Measurements from ENCODE around the gene SELENOO. TPM values are rescaled to one million over a fixed set of nuclear protein-coding genes. Genes with fewer than 3 reads are reported as not detected.

SELENOO gene
- total RNA-seq, 4 donors from 2014 or later, result 36.1 to 66.6 (median 44.8) TPM

- Histone ChIP-seq H3K4me3 (no peak overlapping the region), H3K9me3 (no peaks in the 10 kb centered on the region), H3K36me3 (peaks cover 9 to 100% (median 61%) of the 10 kb centered on the region in 3 donors), H3K4me1 (peaks cover 0 to 24% (median 0%) of the 10 kb centered on the region in 4 donors), H3K27ac (no peak overlapping the region), H3K27me3 (no peaks in the 10 kb centered on the region)
- DNase-seq (ENCODE audit: low spot score in 2 of 2), result no peak
- 85 to 89% methylated on average over 9 to 21 of the region's 25 CpGs for WGBS, 2 donors
- TF ChIP-seq CTCF (IDR thresholded peaks at IDR 0.05) (no peak), EP300 (IDR thresholded peaks at IDR 0.05) (no peak), POLR2A (IDR thresholded peaks at IDR 0.05) (no peak)
Observed at GRCh38 chr22:50219800-50220602, 19.2 kb downstream of the SELENOO start.

GRCh38 chr22:50220603-50221409, 20.0 kb downstream of the SELENOO start:
- Histone ChIP-seq H3K27ac (no peak overlapping the region), H3K27me3 (no peaks in the 10 kb centered on the region), H3K4me1 (peaks cover 0 to 16% (median 0%) of the 10 kb centered on the region in 4 donors), H3K9me3 (no peaks in the 10 kb centered on the region), H3K36me3 (peaks cover 9 to 100% (median 65%) of the 10 kb centered on the region in 3 donors), H3K4me3 (no peak overlapping the region)
- 91 to 92% methylated on average over 35 to 39 of the region's 45 CpGs for WGBS, 2 donors
- DNase-seq (ENCODE audit: low spot score in 2 of 2), result no peak
- TF ChIP-seq POLR2A (IDR thresholded peaks at IDR 0.05) (no peak), EP300 (IDR thresholded peaks at IDR 0.05) (no peak), CTCF (IDR thresholded peaks at IDR 0.05) (no peak)

- Histone ChIP-seq H3K27me3 (no peaks in the 10 kb centered on the region), H3K4me1 (peaks cover 0 to 9% (median 0%) of the 10 kb centered on the region in 4 donors), H3K9me3 (no peaks in the 10 kb centered on the region), H3K27ac (no peak overlapping the region), H3K4me3 (no peak overlapping the region), H3K36me3 (peaks cover 7 to 100% (median 57%) of the 10 kb centered on the region in 3 donors)
- WGBS, 2 donors, result 86 to 95% methylated on average over 12 to 17 of the region's 19 CpGs
- no peak for DNase-seq (ENCODE audit: low spot score in 2 of 2)
- TF ChIP-seq CTCF (IDR thresholded peaks at IDR 0.05) (no peak), EP300 (IDR thresholded peaks at IDR 0.05) (no peak), POLR2A (IDR thresholded peaks at IDR 0.05) (no peak)
Observed at GRCh38 chr22:50221410-50222300, 20.8 kb downstream of the SELENOO start.

- Histone ChIP-seq H3K4me3 (no peak overlapping the region), H3K36me3 (peaks cover 5 to 100% (median 49%) of the 10 kb centered on the region in 3 donors), H3K27ac (no peak overlapping the region), H3K9me3 (no peaks in the 10 kb centered on the region), H3K4me1 (peaks cover 0 to 9% (median 0%) of the 10 kb centered on the region in 4 donors), H3K27me3 (no peaks in the 10 kb centered on the region)
- TF ChIP-seq POLR2A (IDR thresholded peaks at IDR 0.05) (no peak), EP300 (IDR thresholded peaks at IDR 0.05) (no peak), CTCF (IDR thresholded peaks at IDR 0.05) (no peak)
- no peak for DNase-seq (ENCODE audit: low spot score in 2 of 2)
- 90 to 91% methylated on average over 6 to 8 of the region's 8 CpGs for WGBS, 2 donors
Observed at GRCh38 chr22:50222508-50222907, 21.7 kb downstream of the SELENOO start.

Measured in tibial nerve (tissue), 4 donors.